ENCODE results near the gene PCSK1.
A peak's percentile ranks its signal among the peaks of the same experiment; 100 is the strongest.

PCSK1 gene

GRCh38 chr5:96354237-96354636 lies 78.8 kb downstream of the PCSK1 start:
- Histone ChIP-seq H3K9ac (ENCODE audit: low read length) (no peak overlapping the region), H2BK15ac (ENCODE audit: low read depth, poor library complexity, severe bottlenecking) (no peak overlapping the region), H3K23ac (ENCODE audit: low read length in 2 of 2) (no peak overlapping the region), H3K36me3 (ENCODE audit: control insufficient read depth in 1 of 2, insufficient read depth in 2 of 2, low read depth in 1 of 2, low read length in 2 of 2) (no peaks in the 10 kb centered on the region), H3K4me1 (ENCODE audit: control insufficient read depth, insufficient read depth, low read depth, low read length) (no peaks in the 10 kb centered on the region), H3K4me3 (ENCODE audit: insufficient read depth in 1 of 2, low read depth in 1 of 2, low read length in 2 of 2) (no peak overlapping the region), H2BK12ac (ENCODE audit: low read length in 2 of 2) (no peak overlapping the region), H3K9me3 (ENCODE audit: control insufficient read depth, low read length) (no peaks in the 10 kb centered on the region), H3K4me2 (ENCODE audit: low read length, poor library complexity, severe bottlenecking) (no peak overlapping the region), H2BK120ac (ENCODE audit: low read depth, low read length) (no peak overlapping the region), H2AK5ac (ENCODE audit: low read length, severe bottlenecking) (no peak overlapping the region), H3K27me3 (ENCODE audit: control insufficient read depth in 1 of 2, insufficient read depth in 1 of 2, low read length in 2 of 2) (no peaks in the 10 kb centered on the region), H2AFZ (ENCODE audit: low read depth, low read length) (no peak overlapping the region), H2BK5ac (ENCODE audit: low read depth, low read length, poor library complexity, severe bottlenecking) (no peak overlapping the region), H3K14ac (ENCODE audit: low read length in 2 of 2) (no peak overlapping the region), H4K8ac (ENCODE audit: low read length) (no peak overlapping the region), H3K18ac (ENCODE audit: low read depth in 1 of 2, low read length in 2 of 2) (no peak overlapping the region), H3K4ac (ENCODE audit: low read depth in 1 of 2, low read length in 2 of 2) (no peak overlapping the region), H4K91ac (ENCODE audit: low read length) (no peak overlapping the region), H3K79me1 (replicated peaks; ENCODE audit: low read length, poor library complexity, severe bottlenecking) (no peaks in the 10 kb centered on the region), H3K27ac (ENCODE audit: low read length, poor library complexity, severe bottlenecking) (no peak overlapping the region)
- DNase-seq = no peak
- 100% methylated on average over 1 of the region's 2 CpGs for WGBS

GRCh38 chr5:96353220-96353619 lies 79.8 kb downstream of the PCSK1 start:
- H3K79me1 ChIP-seq (replicated peaks; ENCODE audit: low read length, poor library complexity, severe bottlenecking) = no peaks in the 10 kb centered on the region
- 56% methylated on average over 1 of the region's 1 CpG for WGBS

GRCh38 chr5:96350678-96351077 lies 82.4 kb downstream of the PCSK1 start:
- H3K27ac ChIP-seq (ENCODE audit: low read length, poor library complexity, severe bottlenecking) = no peak overlapping the region
- DNase-seq = peak; percentile 17
- H3K18ac ChIP-seq (ENCODE audit: low read depth in 1 of 2, low read length in 2 of 2) = no peak overlapping the region
- no peak overlapping the region for H4K8ac ChIP-seq (ENCODE audit: low read length)
- no peak overlapping the region for H2BK120ac ChIP-seq (ENCODE audit: low read depth, low read length)
- no peaks in the 10 kb centered on the region for H3K27me3 ChIP-seq (ENCODE audit: control insufficient read depth in 1 of 2, insufficient read depth in 1 of 2, low read length in 2 of 2)
- H3K9ac ChIP-seq (ENCODE audit: low read length) = no peak overlapping the region
- no peak overlapping the region for H3K23ac ChIP-seq (ENCODE audit: low read length in 2 of 2)
- no peak overlapping the region for H2BK15ac ChIP-seq (ENCODE audit: low read depth, poor library complexity, severe bottlenecking)
- 64% methylated on average over 2 of the region's 2 CpGs for WGBS
- no peak overlapping the region for H3K4me3 ChIP-seq (ENCODE audit: insufficient read depth in 1 of 2, low read depth in 1 of 2, low read length in 2 of 2)
- H3K9me3 ChIP-seq (ENCODE audit: control insufficient read depth, low read length) = no peaks in the 10 kb centered on the region
- H2BK12ac ChIP-seq (ENCODE audit: low read length in 2 of 2) = no peak overlapping the region
- H4K91ac ChIP-seq (ENCODE audit: low read length) = no peak overlapping the region
- H3K4ac ChIP-seq (ENCODE audit: low read depth in 1 of 2, low read length in 2 of 2) = no peak overlapping the region
- no peak overlapping the region for H2AFZ ChIP-seq (ENCODE audit: low read depth, low read length)
- no peak overlapping the region for H3K14ac ChIP-seq (ENCODE audit: low read length in 2 of 2)
- no peaks in the 10 kb centered on the region for H3K4me1 ChIP-seq (ENCODE audit: control insufficient read depth, insufficient read depth, low read depth, low read length)
- H3K79me1 ChIP-seq (replicated peaks; ENCODE audit: low read length, poor library complexity, severe bottlenecking) = no peaks in the 10 kb centered on the region
- H2BK5ac ChIP-seq (ENCODE audit: low read depth, low read length, poor library complexity, severe bottlenecking) = no peak overlapping the region
- H3K36me3 ChIP-seq (ENCODE audit: control insufficient read depth in 1 of 2, insufficient read depth in 2 of 2, low read depth in 1 of 2, low read length in 2 of 2) = no peaks in the 10 kb centered on the region
- H3K4me2 ChIP-seq (ENCODE audit: low read length, poor library complexity, severe bottlenecking) = no peak overlapping the region
- H2AK5ac ChIP-seq (ENCODE audit: low read length, severe bottlenecking) = no peak overlapping the region

More at GRCh38 chr5:96353220-96353619, 79.8 kb downstream of the PCSK1 start:
- no peak overlapping the region for H3K4ac ChIP-seq (ENCODE audit: low read depth in 1 of 2, low read length in 2 of 2)
- H3K23ac ChIP-seq (ENCODE audit: low read length in 2 of 2) = no peak overlapping the region
- no peaks in the 10 kb centered on the region for H3K4me1 ChIP-seq (ENCODE audit: control insufficient read depth, insufficient read depth, low read depth, low read length)
- no peak overlapping the region for H2BK5ac ChIP-seq (ENCODE audit: low read depth, low read length, poor library complexity, severe bottlenecking)
- H3K4me3 ChIP-seq (ENCODE audit: insufficient read depth in 1 of 2, low read depth in 1 of 2, low read length in 2 of 2) = no peak overlapping the region
- H2AK5ac ChIP-seq (ENCODE audit: low read length, severe bottlenecking) = no peak overlapping the region
- no peak overlapping the region for H4K8ac ChIP-seq (ENCODE audit: low read length)
- no peak overlapping the region for H3K18ac ChIP-seq (ENCODE audit: low read depth in 1 of 2, low read length in 2 of 2)
- no peak for DNase-seq
- no peak overlapping the region for H2BK15ac ChIP-seq (ENCODE audit: low read depth, poor library complexity, severe bottlenecking)
- H2BK12ac ChIP-seq (ENCODE audit: low read length in 2 of 2) = no peak overlapping the region
- no peak overlapping the region for H3K4me2 ChIP-seq (ENCODE audit: low read length, poor library complexity, severe bottlenecking)
- no peak overlapping the region for H3K27ac ChIP-seq (ENCODE audit: low read length, poor library complexity, severe bottlenecking)
- no peaks in the 10 kb centered on the region for H3K27me3 ChIP-seq (ENCODE audit: control insufficient read depth in 1 of 2, insufficient read depth in 1 of 2, low read length in 2 of 2)
- no peaks in the 10 kb centered on the region for H3K36me3 ChIP-seq (ENCODE audit: control insufficient read depth in 1 of 2, insufficient read depth in 2 of 2, low read depth in 1 of 2, low read length in 2 of 2)
- no peaks in the 10 kb centered on the region for H3K9me3 ChIP-seq (ENCODE audit: control insufficient read depth, low read length)
- no peak overlapping the region for H3K9ac ChIP-seq (ENCODE audit: low read length)
- no peak overlapping the region for H3K14ac ChIP-seq (ENCODE audit: low read length in 2 of 2)
- H2AFZ ChIP-seq (ENCODE audit: low read depth, low read length) = no peak overlapping the region
- no peak overlapping the region for H4K91ac ChIP-seq (ENCODE audit: low read length)
- H2BK120ac ChIP-seq (ENCODE audit: low read depth, low read length) = no peak overlapping the region

GRCh38 chr5:96348536-96348935 lies 84.5 kb downstream of the PCSK1 start:
- no peaks in the 10 kb centered on the region for H3K79me1 ChIP-seq (replicated peaks; ENCODE audit: low read length, poor library complexity, severe bottlenecking)
- H3K4me2 ChIP-seq (ENCODE audit: low read length, poor library complexity, severe bottlenecking) = no peak overlapping the region
- H2BK120ac ChIP-seq (ENCODE audit: low read depth, low read length) = no peak overlapping the region
- H3K23ac ChIP-seq (ENCODE audit: low read length in 2 of 2) = no peak overlapping the region
- H3K18ac ChIP-seq (ENCODE audit: low read depth in 1 of 2, low read length in 2 of 2) = no peak overlapping the region
- no peak overlapping the region for H3K9ac ChIP-seq (ENCODE audit: low read length)
- no peak overlapping the region for H4K91ac ChIP-seq (ENCODE audit: low read length)
- H2BK15ac ChIP-seq (ENCODE audit: low read depth, poor library complexity, severe bottlenecking) = no peak overlapping the region
- H3K9me3 ChIP-seq (ENCODE audit: control insufficient read depth, low read length) = no peaks in the 10 kb centered on the region
- H2BK5ac ChIP-seq (ENCODE audit: low read depth, low read length, poor library complexity, severe bottlenecking) = peak overlapping the region; percentile 10
- H2AFZ ChIP-seq (ENCODE audit: low read depth, low read length) = no peak overlapping the region
- H3K14ac ChIP-seq (ENCODE audit: low read length in 2 of 2) = no peak overlapping the region
- no peaks in the 10 kb centered on the region for H3K36me3 ChIP-seq (ENCODE audit: control insufficient read depth in 1 of 2, insufficient read depth in 2 of 2, low read depth in 1 of 2, low read length in 2 of 2)
- peak overlapping the region in 1 of 2 experiments; percentile 19 for H2BK12ac ChIP-seq (ENCODE audit: low read length in 2 of 2)
- no peak overlapping the region for H3K4me3 ChIP-seq (ENCODE audit: insufficient read depth in 1 of 2, low read depth in 1 of 2, low read length in 2 of 2)
- H3K27me3 ChIP-seq (ENCODE audit: control insufficient read depth in 1 of 2, insufficient read depth in 1 of 2, low read length in 2 of 2) = no peaks in the 10 kb centered on the region
- no peak for DNase-seq
- no peak overlapping the region for H3K4ac ChIP-seq (ENCODE audit: low read depth in 1 of 2, low read length in 2 of 2)
- no peak overlapping the region for H4K8ac ChIP-seq (ENCODE audit: low read length)
- H3K27ac ChIP-seq (ENCODE audit: low read length, poor library complexity, severe bottlenecking) = no peak overlapping the region
- H2AK5ac ChIP-seq (ENCODE audit: low read length, severe bottlenecking) = peak overlapping the region; percentile 7
- 88% methylated on average over 1 of the region's 1 CpG for WGBS
- no peaks in the 10 kb centered on the region for H3K4me1 ChIP-seq (ENCODE audit: control insufficient read depth, insufficient read depth, low read depth, low read length)

Measured in mesenchymal stem cell (in vitro differentiated cells and primary cell).